ENCODE results near the gene DNAJB9. TPM values are rescaled to one million over a fixed set of nuclear protein-coding genes. Genes with fewer than 3 reads are reported as not detected.

The DNAJB9 gene
- total and polyA plus RNA-seq, 10 of the 15 experiments (the other 5 are each of a cell fraction or from before 2014, with no cell fraction given): 4.5 to 20.9 (median 8.8) TPM

GRCh38 chr7:108568801-108569380 lies 783 bp upstream of the DNAJB9 start (continued):
- TF ChIP-seq KLF5 (IDR thresholded peaks at IDR 0.05; ENCODE audit: partially characterized antibody) (no peak), DPF2 (IDR thresholded peaks at IDR 0.05) (0 out of 2 replicates have a peak, but pooled peaks have one; percentile 28), CBFB (IDR thresholded peaks at IDR 0.05; ENCODE audit: low read depth) (0 out of 2 replicates have a peak, but pooled peaks have one; percentile 70), E2F4 (IDR thresholded peaks at IDR 0.05; ENCODE audit: low read depth, low read length) (no peak), NFXL1 (IDR thresholded peaks at IDR 0.05; ENCODE audit: borderline replicate concordance) (no peak), MYB (IDR thresholded peaks at IDR 0.05; ENCODE audit: borderline replicate concordance, low read depth, low read length) (no peak), ZSCAN29 (IDR thresholded peaks at IDR 0.05) (no peak), RB1 (IDR thresholded peaks at IDR 0.05; ENCODE audit: borderline replicate concordance) (0 out of 2 replicates have a peak, but pooled peaks have one; percentile 90), FOS (IDR thresholded peaks at IDR 0.05; ENCODE audit: borderline replicate concordance, extremely low read depth, insufficient read length) (no peak), EP300 (IDR thresholded peaks at IDR 0.05; ENCODE audit: borderline replicate concordance in 1 of 2, control insufficient read depth in 1 of 2, low read depth in 2 of 2, low read length in 2 of 2) (no peak), ZBED1 (IDR thresholded peaks at IDR 0.05; ENCODE audit: borderline replicate concordance) (no peak; the same call in 1 of the 2 replicates), PBX3 (IDR thresholded peaks at IDR 0.05; ENCODE audit: insufficient replicate concordance, low read depth, low read length) (no peak), CEBPB (IDR thresholded peaks at IDR 0.05; ENCODE audit: borderline replicate concordance in 1 of 2, low read depth in 2 of 2, low read length in 2 of 2) (no peak), E4F1 (IDR thresholded peaks at IDR 0.05; ENCODE audit: borderline replicate concordance, partially characterized antibody) (no peak), SIX5 (IDR thresholded peaks at IDR 0.05; ENCODE audit: low read depth, low read length, severe bottlenecking) (no peak), SMAD5 (IDR thresholded peaks at IDR 0.05; ENCODE audit: low read depth) (no peak; the same call in 1 of the 2 replicates), TAF1 (IDR thresholded peaks at IDR 0.05; ENCODE audit: borderline replicate concordance, low read depth, low read length) (no peak), SUZ12 (IDR thresholded peaks at IDR 0.05; ENCODE audit: unreplicated experiment) (no peak), YY1 (IDR thresholded peaks at IDR 0.05; ENCODE audit: low read depth, low read length) (no peak), CHD4 (IDR thresholded peaks at IDR 0.05) (no peak), MYC (IDR thresholded peaks at IDR 0.05; ENCODE audit: insufficient read depth, insufficient read length, insufficient replicate concordance, low read length, severe bottlenecking) (no peak), BCL11A (IDR thresholded peaks at IDR 0.05; ENCODE audit: low read depth, low read length) (no peak), MTA2 (IDR thresholded peaks at IDR 0.05; ENCODE audit: low read depth) (no peak), STAT1 (conservative IDR thresholded peaks at IDR 0.05) (no peak)
